Central memory CD4-positive, alpha-beta T cell (primary cell): ENCODE results near the gene RBP3.

ENCODE experiments used
- DNase-seq: peaks from one replicate; pipeline ENCODE4 v3.0.0; 2022
- total RNA-seq, 3 experiments: gene quantifications; one replicate each; lab custom pipeline; 2026; lab: John Stamatoyannopoulos, UW

Gene RBP3
- total RNA-seq, result 0 to 0.11 (median 0) reads per million in 3 experiments

DNA sequence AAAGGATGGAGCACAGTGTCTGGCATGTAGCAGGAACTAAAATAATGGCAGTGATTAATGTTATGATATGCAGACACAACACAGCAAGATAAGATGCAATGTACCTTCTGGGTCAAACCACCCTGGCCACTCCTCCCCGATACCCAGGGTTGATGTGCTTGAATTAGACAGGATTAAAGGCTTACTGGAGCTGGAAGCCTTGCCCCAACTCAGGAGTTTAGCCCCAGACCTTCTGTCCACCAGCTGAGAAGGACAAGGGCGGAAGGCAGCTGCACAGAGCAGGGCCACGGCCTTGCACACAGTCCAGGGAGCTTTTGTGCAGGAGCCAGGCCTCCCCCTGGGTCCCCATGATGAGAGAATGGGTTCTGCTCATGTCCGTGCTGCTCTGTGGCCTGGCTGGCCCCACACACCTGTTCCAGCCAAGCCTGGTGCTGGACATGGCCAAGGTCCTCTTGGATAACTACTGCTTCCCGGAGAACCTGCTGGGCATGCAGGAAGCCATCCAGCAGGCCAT, at the start of gene RBP3:
TSS of gene RBP3 (plus strand) at position 226 of the 514 bp plus-strand sequence. CDS start at position 348, 122 bp downstream.
- DNase-seq, result no peak

DNA sequence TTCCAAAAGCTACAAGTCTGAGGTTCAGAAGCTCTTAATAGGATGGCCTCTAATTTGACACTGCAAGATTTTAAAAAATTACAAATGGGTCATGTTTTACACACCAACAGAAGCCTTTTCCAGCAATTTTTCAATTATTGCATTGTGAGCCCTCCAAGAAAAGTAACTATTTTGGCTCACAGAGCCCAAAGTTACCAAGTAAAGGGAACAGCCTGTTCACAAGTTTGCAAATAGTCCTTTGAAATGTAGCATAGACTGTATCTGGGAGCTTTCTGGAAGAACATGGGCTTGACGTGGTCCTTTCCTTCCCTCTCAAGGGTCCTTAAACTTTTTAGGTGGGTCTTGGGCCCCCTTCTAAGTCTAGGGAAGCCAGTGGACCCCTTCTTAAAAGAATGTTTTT, 49.4 kb upstream of the RBP3 start:
- DNase-seq, result no peak

DNA sequence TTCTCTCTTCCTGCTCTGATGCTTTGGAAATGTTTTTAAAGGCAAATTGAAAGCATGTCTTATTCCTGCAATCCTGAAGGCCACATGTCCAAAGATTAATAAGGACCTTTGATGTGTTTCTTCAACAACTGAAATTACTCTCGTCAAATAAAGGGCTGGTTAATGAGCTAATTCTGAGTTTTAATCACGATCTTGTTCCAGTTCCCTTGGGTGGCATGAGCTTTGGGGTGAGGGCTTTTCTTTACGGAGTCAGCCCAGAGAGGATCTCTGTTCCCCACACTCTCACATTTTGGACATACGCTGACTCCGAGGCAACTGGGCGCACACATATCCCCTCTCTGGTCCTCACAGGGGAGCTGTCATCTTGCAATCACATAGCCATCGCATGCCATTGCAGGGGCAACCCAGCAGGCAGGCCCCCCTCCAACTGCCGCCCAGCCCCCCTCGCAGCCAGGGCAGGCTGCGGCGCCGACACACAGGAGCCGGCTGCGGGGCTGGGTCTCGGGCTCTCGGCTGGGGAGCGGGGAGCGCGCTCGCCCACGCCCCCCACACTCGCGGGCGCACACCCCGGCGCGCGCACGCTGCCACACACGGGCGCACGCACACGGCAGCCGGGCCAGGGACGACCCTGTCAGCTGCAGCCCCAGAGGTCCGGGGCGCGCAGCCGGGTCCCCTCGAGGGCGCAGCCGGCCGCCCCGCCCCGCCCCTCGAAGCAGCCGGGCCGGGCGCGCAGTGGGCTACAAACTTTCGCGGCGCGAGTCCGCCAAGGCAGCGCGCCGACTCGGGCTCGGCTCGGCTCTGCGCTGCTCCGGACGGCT, 48.3 kb upstream of the RBP3 start, which contains the start of gene GDF10:
TSS of gene GDF10 (plus strand) at position 587 of the 818 bp plus-strand sequence. CDS start 455 bp downstream, outside the sequence.
- no peak for DNase-seq

DNA sequence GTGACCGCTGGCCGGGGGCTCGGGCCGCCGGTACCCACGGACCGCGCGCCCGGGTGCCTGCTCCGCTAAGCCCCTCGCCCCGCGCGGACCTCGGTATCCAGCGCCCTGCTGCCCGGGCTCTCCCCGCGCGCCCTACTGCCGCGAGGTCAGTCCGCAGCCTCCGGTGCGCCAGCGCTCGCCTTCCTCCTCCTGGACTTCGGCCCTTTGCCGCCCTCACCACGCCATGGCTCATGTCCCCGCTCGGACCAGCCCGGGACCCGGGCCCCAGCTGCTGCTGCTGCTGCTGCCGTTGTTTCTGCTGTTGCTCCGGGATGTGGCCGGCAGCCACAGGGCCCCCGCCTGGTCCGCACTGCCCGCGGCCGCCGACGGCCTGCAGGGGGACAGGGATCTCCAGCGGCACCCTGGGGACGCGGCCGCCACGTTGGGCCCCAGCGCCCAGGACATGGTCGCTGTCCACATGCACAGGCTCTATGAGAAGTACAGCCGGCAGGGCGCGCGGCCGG, 47.7 kb upstream of the RBP3 start:
- no peak for DNase-seq

DNA sequence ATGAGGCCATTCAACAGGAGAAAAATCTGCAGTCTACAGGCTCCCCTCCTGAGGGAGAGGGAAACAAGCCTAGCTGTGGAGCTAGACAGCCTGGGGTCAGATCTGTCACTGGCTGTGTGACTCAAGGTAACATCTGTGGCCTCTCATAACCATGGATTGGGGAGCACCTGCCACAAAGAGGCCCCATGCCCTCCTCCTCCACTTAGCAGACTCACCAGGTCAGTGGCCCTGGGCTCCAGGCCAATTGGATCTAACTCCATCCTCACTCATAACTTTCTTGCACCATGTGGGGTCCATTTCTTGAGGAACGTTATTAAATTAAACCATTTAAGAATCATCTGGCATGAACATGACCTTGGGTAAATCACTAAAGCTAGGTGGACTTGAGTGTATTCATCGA, 46.3 kb upstream of the RBP3 start:
- no peak for DNase-seq

DNA sequence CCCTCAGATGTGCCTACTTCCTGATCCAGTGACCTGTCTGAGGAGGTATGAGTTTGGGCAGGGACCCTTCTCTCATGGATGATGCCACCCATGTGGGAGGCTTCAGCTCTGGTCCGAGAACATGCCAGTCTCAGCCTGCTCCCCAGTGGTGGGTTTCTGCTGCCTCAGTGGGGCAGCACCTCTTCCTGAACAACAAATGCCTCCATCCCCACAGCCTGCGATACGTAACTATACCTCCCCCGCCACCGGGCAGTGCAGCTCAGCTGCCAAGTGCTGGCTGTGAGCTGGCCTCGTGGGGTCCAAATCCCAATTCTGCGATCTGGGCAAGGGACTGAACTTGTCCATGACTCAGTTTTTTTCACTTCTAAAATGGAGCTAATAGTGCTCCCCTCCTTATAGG, 45.1 kb upstream of the RBP3 start:
- DNase-seq, result no peak

DNA sequence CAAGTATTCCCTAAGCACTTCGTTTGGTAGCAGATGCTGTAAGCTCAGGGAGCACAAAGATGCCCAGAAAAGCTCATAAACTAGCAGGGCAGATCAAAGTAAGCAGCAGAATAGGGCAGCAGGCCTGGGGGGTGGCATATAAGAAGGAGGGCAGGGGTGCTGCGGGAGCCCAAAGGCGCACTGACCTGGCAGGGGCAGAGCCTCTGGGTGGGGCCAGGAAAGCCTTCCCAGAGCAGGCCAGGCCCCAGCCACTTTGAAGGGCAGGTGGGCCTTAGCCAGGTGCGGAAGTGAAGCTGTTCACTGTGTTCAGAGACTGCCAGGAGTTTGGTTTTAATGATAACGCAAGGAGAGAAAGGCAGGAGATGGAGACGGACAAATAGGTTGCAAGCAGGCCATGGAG, 44.3 kb upstream of the RBP3 start:
- DNase-seq, result no peak

DNA sequence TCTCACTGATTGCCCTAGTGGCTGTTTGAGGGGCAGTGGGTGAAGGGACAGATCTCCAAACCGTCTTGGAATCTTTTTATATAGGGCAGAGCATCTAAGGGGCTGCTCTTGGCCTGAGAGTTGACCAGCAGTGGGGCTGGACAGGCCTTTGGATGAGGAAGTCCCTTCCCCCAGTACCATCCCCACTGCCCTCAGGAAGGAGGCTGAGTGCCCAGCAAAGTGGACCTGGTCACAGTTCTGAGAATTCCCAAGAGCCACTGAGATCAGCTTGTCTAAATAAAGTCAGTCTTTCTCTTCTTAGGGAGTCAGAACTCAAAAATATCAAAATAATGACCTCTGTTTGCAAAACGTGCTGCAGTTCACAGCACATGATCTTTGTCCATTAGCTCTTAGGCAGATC, 42.6 kb upstream of the RBP3 start:
- no peak for DNase-seq

DNA sequence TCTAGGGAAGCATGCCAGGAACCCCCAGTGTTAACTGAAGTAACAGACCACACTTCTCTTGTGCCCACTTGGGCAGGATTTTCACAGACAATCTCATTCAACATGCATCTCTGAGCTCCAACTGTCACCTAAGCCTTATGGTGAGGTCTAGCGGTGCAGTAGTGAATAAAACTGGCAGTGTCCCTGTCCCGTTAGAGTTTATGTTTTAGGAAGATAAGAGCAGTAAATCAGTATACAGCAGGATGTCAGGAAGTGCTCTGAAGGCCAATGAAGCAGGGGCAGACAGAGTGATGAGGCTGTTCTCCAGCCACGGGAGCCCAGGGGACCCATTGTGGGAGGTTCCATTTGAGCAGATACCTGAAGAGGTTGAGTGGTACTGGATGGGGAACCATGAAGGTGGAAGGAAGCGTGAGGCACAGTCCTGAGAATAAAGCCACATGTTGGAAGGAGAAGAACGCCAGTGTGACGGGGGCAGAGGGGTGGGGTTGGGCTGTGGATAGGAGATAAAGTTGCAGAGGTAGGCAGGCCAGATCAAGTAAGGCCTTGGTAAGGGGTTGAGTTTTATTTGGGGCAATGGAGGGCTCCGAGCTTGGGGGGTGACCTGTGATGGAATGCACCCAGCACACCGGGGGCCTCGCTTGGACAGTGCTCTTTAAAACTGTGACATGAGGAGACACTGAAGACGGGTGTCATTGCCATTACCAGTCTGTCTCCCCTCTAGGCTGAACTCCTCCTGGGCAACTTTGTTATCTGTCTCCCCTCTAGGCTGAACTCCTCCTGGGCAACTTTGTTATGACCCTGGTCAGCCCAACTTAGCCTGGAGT, 41.6 kb upstream of the RBP3 start:
- DNase-seq, result no peak

DNA sequence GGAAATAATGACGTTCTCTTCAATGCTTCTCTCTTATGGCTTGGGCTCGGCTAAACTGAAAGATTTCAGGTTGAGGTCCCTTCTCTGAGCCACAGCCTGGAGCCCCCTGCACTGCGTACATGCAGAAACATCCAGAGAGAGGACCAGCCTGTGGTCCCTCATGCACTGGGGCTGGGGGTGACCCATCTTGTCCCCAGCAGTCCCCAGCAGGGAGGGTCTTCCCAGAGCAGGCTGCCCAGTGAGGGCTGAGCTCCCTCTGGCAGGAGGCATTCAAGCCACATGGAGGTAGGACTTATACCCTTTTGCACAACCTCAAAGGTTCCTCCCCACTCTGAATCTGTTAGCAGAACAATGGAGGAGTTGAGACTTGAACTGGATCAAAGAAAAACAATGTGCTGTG, 40.8 kb upstream of the RBP3 start:
- no peak for DNase-seq

DNA sequence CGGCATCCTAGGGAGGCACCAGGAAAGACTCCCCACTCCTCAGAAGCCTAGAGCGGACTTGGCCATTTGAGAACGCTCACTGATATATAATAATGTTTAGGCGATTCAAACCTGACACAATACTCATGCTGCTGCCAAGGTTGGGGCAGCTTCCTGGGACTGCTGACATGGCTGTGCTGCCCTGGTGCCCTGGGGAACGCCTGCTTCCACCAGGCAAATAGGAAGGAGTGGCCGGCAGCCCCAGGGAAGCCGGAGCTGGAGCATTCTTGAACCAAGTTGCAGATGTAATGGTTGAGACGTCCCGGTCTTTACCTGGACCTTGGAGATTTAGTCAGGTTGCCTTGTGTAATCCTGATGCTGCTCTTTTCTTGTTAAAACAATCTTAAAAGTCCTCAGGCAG, 39.4 kb upstream of the RBP3 start:
- DNase-seq, result no peak

DNA sequence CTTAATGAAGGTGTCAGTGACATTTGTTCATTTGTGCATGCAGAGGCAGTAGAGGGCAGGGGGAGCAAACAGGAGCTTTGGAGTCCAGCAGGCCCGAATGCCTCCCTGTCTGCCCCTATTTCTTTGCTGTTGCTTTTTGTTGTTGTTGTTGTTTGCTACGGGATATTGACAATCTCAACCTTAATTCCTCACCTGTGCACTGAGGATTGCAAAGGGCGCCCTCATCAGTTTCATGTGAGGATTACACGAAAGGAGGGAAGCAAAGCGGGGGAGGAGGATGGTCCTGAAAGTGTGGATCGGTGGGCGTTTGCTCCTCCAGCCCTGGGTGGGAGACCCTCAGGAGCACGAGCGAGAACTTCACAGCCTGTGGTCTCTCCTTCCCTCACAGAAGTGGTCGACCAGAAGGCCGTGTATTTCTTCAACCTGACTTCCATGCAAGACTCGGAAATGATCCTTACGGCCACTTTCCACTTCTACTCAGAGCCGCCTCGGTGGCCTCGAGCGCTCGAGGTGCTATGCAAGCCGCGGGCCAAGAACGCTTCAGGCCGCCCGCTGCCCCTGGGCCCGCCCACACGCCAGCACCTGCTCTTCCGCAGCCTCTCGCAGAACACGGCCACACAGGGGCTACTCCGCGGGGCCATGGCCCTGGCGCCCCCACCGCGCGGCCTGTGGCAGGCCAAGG, 38.6 kb upstream of the RBP3 start:
- no peak for DNase-seq

DNA sequence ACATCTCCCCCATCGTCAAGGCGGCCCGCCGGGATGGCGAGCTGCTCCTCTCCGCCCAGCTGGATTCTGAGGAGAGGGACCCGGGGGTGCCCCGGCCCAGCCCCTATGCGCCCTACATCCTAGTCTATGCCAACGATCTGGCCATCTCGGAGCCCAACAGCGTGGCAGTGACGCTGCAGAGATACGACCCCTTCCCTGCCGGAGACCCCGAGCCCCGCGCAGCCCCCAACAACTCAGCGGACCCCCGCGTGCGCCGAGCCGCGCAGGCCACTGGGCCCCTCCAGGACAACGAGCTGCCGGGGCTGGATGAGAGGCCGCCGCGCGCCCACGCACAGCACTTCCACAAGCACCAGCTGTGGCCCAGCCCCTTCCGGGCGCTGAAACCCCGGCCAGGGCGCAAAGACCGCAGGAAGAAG, 38.1 kb upstream of the RBP3 start:
- no peak for DNase-seq

DNA sequence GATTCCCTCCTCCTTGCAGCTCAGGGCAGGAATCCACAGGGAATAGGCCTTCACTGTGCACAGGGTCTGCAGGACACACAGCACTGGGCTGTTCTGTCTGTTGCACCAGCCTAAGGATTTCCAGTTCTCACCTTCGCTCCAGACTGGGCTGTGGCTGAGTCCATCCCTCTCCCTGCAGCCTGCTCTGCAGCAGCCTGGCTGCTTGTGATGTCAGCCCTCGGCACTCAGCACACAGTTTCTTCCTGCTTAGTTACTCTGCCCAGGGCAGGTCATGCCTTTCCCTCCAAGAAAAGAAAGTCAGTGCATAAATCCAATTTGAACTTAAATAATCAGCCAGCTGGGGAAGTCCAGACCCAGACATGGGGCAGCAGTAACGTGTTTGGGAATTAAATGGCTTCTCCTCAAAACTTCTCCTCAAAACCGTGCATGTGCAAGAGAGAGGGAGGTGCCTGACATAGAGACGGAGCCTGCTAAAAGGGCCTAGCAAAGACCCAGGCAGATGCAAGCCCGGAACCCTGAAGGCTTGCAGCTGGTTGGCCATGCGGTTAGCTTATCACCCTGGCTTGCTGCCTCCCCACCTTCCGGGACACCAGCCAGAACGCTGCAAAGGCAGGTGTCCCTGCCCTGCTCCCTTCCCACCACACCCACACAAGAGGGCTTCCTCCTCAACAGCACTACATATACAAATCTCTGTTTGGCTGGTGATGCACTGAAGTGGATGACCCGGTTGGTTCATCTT, 36.8 kb upstream of the RBP3 start:
- peak; percentile 71 for DNase-seq

DNA sequence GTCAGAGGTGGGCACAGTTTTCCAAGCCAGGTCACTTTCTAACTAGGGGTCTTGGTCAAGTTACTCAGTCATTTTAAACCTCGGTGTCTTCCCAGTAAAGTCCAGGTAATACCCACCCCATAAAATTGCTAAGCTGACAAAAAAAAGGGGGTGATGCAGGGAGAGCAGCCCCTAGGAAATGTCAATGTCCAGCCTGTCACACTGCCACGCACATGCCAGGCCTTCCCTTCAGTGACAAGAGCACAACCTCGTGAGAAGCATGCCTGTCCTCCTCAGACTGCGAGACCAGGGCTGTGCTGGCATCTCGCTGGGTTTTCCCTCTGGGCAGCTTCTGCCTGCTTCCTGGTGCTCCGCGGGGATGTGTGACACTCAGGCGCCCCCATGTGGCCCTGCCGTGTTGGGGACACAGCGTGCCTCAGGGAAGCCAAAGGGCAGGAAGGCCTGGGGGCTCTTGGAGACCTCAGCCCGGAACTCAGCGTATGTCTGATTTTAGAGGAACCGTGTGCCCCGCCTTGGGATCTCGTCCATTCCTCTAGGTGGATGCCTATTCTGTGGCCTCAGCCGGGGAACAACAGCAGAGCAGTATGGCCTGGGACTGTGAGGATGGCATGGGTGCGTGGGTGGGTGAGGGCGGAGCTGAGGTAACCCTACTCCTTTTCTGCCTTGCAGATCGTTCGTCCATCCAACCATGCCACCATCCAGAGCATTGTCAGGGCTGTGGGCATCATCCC, 36.1 kb upstream of the RBP3 start:
- peak; percentile 76 for DNase-seq

DNA sequence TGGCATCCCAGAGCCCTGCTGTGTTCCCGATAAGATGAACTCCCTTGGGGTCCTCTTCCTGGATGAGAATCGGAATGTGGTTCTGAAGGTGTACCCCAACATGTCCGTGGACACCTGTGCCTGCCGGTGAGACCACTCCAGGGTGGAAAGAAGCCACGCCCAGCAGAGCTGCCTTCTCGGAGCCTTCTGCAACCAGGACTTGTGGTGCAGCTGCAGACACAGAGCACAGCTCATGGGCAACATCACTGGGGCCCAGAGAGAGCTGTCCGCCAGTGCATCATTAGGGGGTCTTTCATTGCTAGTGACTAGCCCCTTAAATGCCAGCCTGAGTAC, 35.5 kb upstream of the RBP3 start:
- no peak for DNase-seq

DNA sequence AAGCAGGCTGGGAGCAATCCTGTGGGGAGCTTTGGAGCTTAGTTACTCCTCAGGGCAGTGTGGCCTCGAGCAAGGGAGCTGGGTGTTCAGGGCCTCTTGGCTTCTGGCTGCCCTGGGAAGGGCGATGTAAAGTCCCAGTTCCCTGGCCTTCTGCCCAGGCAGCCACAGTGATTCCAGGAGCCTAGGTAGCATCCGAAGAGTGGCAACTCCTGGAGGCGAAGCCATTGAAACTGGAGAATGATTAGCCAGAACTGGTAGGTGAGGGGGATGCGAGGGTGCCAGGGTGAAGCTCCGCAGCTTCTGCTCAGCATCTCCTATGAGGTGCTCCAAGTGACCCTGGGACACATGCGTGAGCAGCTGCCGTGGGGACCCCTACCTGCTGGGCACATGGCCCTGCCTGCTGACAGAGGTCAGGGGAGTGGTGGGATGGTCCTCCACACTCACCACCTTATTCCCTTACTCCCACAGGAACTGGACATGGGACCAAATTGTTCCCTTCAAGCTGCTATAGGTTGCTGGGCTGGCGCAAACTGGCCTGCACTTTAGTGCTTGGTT, 33.7 kb upstream of the RBP3 start:
- DNase-seq, result no peak

DNA sequence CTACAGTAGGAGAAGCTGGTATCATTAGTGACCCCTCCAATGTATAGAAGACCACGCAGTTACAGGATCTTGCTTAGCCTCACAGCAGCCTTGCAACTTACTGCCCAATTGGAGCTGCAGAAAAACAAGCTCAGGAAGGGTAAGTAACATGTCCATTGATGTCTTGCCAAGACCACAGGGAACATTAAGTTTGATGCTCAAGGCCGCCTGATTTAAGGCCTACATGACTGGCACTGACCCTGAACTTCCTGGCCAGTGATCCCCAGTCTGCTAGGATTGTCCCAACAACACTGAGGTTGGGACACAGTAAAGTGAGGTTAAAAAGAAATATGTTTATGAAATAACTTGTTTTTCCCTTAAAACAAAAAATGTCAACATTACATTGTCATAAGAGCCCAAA, 32.7 kb upstream of the RBP3 start:
- DNase-seq, result no peak

DNA sequence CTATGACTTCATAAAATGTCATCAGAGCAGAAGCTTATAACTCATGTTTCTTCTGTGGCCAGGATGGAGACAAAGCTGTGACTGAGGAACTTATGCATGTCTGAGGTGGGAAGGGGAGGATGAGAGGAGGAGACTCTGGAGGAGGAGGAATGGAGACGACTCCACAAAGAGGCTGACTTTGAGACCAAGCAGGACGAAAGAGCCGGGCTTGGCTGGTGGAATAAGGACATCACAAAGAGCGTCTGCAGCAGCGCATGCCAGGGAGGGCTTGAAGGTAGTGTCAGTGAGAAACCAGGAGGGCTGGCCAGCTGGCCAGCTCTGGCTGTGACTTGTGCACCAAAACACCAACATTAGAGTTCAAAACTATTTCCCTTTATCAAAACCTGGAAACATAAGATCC, 32.0 kb upstream of the RBP3 start:
- no peak for DNase-seq

DNA sequence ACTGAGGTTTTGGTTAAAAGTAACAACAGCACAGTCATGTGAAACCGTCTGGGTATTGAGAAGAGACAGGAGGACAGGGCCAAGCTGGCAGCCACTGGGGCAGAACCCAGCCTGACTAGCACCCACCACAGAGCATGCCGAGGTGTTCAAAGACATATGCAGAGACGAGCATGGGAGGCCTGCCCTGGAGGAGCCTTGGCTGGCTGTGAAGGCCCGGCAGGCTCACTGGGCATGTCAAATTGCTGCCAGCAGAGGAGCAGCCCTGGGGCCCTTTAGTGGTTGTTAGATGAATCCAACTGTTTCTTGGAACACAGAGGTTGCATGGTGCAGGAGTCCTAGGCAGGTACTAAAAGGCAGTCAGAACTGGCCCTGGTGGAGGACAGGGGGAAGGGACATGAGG, 30.9 kb upstream of the RBP3 start:
- no peak for DNase-seq

DNA sequence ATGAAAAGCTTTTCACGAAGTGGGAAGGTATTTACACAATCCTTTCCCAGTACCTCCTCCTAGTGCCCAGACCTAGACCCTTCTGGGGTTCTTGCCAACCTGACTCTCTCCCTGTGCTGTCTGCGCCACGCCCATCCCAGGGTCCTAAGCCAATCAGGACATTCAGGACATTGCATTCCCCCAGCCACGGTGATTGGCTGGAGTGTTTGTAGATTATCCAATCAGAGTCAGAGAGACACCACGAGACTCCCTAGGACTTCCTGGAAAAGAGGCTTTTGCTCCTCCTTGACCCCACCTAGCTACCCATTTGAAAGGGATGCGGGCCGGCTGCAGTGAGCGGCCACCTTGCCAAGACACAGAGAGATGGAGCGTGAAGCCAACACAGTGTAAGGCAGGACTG, 29.5 kb upstream of the RBP3 start:
- no peak for DNase-seq
